HUDEP-2 (cell line): ENCODE results near the gene SHISA3.

ENCODE experiments used
- DNase-seq, 76 experiments: peaks; one replicate each; lab custom pipeline; 2025; ENCODE audit not compliant: unreplicated experiment in 76 of 76; lab: John Stamatoyannopoulos, UW

SHISA3 gene

DNA sequence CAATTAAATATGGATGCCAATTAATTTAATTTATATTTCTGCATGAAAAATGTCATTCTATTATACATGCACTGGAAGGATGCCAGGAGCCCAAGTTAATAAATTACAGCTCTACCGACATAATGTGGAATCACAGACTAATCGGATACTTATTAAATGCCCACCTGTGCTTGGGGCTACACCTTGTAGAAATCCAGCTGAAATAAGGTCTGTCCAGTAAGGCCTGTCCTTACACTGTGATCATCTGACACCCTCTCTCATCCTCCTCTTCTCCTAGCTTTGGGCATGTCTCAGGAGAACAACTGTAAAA lies 6.0 kb upstream of the SHISA3 start:
- no peak for DNase-seq

DNA sequence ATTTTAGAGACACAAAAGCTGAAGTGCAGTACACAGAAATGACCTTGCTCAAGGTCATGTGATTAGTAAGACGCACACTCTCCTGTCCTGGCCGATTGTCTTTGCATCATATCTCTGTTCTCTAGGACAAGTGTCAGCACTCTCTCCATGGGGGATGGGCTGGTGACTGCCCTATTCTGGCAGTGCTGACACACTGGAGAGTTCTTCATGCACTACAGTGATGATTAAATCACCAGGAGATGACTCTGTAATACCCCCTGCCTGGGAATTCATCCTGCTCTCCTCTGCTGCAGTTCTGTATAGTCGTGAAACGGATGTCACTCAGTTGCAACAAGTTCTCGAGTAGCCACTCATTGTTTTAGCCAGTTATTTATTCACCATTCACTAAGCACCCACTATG lies 5.3 kb upstream of the SHISA3 start:
- DNase-seq = no peak

DNA sequence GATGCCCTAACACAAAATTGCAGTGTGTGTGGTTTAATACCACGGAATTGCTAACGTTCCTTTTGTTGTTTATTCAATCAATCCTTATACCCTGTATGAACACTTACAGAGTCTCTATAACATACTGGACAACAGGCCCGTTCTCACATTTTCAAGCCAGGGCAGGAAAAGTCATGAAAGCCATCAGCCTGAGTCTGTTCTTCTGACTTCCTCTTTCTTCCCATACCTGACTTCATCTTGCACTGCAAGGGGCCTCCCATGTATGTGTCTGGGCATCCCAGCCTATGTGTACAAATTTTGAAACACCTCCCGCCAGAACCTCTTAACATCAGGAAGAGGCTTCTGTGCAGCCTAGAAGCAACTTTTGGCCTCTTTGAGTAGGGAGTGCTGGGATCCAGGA lies 4.9 kb upstream of the SHISA3 start:
- no peak for DNase-seq

DNA sequence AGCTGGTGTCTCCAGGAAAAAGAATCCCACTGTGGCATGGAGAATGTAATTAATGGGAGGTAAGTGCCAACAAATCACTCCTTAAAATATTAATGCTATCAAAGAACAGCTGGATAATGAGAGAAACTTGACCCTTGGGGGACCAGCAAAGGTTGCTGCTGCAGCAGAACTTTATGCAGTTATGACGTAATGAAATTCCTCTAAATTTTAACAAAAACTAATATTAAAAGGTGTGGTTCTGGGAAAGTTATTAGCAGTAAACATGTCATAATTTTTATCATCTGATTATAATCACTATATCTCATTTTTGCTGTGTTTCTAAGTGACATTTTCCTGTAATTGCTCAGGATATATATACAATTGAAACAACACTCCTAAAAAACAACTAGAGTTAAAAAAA lies 1.7 kb upstream of the SHISA3 start:
- no peak for DNase-seq

DNA sequence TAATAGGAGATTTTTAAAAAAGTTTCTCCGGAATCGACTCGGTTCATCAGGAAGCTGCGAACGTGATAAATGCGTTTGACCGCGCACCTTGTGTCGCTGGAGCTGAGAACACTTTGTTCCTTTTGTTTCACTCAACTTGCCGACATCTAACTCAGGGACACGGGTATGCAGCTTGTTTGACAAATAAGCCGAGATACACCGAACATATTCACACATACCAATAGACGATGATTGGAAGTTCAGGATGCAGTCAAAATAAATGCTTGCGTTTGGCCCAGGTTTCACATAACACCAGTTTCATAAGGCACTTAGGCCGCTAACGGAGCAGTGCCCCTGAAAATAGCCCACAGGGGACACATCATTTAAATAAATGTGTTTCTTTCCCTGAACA lies 932 bp upstream of the SHISA3 start:
- no peak for DNase-seq

DNA sequence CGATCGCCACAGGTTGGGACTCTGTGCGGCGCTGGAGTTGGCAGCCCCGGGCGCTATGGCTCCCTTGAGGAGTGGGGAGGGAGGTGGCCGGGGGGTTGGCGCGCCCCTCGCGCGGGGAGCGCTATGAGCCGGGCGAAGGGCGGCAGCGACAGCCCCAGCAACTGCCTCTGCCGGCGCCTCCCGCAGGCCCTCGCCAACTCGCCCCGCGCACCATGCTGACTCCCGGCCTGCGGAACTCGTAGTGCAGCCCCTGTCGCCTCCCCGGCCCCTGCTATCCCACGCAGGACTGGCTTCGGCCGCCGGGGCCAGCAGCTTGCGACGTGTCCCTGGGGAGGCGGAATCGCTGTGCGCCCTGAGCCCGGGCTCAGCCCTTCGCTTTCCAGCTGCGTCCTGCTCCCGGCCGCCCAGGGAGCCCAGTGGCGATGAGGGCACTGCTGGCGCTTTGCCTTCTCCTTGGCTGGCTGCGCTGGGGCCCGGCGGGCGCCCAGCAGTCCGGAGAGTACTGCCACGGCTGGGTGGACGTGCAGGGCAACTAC lies 415 bp downstream of the SHISA3 start:
- no peak for DNase-seq

DNA sequence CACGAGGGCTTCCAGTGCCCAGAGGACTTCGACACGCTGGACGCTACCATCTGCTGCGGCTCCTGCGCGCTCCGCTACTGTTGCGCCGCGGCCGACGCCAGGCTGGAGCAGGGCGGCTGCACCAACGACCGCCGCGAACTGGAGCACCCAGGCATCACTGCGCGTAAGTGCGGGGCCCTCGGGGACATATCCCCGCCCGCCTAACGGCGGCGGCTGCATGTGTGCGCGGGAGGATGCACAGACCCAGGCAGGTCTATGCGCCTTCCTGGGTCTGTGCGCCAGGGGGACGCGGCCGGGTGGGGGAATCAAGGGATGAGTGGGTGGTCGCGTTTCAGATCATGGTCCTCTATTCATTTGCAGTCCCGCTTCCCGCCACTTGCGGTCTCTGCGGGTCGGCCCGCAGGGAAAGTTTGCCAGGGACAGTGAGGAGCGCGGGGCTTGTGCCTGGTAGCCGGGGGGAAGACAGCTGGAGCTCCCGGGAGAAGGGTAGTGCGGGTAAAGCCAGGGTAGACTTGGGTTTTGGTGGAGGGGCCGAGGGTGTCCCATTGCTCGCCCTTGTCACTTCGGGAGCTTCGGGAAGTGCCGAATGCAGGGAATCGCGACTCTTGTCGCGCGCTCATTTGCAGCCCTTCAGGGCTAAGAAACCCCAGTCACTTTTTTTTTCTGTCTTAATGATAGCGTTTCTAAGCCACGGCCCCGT lies 1.0 kb downstream of the SHISA3 start:
- no peak for DNase-seq

DNA sequence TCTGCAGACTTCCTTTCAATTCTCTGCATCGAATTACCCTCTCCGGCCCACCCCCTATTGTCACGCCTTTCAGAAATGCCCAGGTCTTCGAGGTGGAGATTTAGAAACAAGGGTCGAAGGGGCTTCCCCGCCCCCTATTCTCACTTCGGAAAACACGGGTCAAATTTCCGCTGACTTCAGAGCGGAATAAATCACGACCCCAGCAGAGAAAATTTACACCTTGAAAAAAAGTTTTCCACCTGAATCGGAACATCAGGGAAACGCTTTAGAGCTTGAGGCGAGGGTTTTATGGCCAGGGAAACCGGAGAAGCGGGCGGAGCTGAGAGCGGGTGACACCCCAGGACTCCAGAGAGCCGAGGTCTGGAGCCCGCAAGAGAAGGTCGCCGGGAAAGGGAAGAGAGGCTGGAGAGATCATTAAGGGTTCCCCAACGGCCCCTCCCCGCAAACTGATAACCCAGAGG lies 1.6 kb downstream of the SHISA3 start:
- DNase-seq = no peak

DNA sequence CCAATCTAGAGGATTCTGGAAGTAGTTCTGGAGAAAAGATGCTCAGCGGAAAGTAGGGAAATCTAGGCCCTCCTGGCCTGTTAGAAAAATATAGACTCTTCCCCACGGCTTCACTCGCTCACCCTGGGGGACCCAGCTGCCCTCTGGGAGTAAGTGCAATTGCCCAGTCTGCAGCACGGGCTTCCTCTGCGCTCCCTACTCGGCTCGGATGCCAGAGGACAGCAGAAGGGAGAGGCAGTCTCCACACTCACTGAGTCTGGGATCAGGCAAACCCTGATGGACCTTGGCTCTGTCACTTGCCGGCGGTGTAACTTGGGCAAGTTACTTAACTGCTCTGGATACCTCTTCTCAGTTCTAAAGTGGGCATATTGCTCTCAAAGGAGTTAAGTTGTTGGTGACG lies 2.1 kb downstream of the SHISA3 start:
- no peak for DNase-seq

DNA sequence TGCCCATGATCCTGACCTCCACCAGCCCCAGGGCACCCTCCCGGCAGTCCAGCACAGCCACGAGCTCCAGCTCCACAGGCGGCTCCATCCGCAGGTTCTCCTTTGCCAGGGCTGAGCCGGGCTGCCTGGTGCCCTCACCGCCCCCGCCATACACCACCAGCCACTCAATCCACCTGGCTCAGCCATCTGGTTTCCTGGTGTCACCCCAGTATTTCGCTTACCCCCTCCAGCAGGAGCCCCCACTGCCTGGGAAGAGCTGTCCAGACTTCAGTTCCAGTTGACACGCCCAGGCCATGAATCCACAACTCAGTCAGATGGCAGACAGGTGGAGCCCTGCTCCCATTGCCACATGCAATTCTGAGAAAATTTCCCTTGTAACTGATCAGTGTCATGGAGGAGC lies 3.9 kb downstream of the SHISA3 start:
- no peak for DNase-seq

DNA sequence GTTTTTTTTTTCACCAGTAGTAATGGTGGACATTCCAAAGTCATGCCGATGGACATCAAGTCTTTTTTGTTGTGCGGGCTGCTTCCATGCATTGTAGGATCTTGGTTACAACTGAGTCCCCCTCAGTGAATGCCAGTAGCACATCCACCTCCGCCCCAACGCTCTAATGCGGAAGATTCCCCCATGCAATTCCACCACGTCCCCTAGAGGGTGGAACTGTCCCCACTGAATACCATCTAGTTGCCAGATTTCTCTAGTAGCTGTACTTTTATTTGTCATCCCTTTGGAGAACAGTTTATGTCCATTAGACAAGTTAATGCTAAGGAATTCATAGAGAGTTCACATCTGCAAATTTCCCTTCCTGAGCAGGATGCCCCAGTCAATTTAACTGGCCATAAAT lies 6.7 kb downstream of the SHISA3 start:
- DNase-seq = no peak

DNA sequence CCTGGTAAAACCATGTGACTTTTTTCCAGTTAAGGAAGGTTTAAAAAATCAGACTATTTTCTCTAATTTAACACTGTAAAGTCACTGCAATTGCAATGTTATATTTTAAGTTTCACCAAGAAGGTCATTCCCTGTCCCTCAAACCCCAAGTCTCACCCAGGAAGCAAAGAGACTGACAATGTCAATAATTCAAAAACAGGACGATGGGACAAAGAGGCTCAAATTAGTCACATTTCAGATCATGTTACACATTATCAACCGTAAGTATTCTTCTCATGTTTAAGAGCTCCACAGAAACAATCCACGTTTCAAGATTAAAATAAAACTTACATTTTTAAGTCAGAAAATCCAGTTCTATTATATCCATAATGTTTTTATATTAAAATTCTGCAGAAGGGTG lies 13.2 kb downstream of the SHISA3 start:
- DNase-seq = no peak

DNA sequence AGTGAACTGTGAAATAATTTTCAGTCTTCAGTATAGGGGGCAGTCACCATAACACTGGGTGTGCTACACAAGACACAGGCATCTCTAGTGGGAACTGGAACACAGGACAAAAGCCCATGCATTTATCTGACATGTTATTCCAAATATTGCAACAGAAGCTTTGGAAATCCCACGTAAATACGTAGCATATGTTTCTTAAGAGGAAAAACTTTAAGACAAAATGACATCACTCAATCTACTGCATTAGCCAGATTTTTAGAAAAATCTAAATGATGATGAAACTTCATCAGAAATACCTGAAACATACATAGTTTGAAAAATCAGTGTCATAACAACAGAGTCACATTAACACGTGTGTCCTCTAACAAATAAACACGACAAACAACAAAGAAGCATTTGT lies 14.5 kb downstream of the SHISA3 start:
- DNase-seq = no peak

DNA sequence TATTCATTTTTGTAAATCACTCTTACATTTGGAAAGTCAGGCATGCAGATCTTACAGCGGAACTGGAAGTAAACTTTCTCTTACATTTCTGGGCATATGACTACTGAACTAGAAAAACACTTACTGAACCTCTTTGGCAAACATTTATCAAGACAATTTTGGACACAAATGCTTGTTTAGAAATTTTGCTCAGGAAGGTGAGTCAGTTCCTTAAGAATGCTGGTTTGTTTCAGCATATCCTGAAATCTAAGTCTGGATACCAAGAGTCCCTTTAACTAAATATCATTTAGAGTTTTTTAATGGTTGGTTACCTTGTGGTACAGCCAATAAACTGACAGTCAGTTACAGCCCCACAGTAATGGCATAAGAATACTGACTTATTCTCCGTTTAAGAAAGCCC lies 15.0 kb downstream of the SHISA3 start:
- DNase-seq = no peak

DNA sequence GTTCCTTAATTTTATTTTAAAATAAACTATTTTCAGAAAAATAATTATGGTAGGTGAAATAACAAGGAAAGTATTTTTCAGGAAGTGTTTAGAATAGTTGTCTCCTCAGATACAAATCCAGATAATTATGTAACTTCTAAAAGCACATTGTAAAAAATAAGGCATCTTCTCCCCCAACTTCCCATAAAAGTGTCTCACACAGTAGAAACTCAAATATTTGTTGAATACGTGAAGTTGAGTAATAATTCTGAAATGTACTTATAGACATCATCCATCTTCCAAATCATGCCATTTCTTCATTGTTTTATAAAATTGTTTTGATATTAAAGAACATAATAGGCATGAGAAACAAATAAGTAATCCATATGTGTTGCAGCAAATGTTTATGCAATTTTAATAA lies 18.0 kb downstream of the SHISA3 start:
- DNase-seq = no peak

DNA sequence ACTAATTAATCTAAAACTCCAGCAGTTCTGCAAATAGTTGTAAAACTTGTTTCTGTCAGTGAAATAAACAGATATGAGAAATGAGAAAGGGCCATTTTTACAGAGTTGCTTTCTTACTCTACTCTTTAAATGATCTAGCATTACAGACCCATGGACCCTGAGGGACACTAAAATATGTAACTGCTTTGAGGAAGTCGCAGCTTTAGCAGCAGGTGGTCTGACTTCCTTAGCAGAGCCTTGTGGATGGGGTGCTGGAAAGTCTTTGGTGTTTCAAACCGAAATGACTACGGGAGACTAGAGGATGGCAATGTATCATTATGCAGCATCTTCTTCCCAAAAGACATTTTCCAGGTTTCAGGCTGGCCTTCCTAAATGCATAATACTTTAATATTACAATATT lies 18.7 kb downstream of the SHISA3 start:
- no peak for DNase-seq

DNA sequence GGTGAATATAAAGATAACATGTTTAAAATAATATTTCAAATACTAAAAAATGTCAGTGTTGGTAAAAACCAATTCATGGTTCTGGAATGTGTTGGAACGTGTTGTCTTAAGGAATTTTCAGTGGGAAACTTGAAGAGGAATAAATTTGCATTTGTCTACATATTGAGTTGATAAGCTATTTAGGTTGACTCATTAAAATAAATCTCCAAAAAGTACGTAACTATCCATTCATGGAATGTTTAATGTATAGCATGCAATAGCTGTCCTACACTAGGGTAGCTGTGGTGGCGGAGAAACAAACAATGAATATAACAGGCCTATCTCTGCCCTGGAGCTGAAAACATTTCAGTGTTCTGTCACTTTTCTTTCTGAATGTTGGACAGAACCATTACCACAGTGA lies 20.3 kb downstream of the SHISA3 start:
- no peak for DNase-seq

DNA sequence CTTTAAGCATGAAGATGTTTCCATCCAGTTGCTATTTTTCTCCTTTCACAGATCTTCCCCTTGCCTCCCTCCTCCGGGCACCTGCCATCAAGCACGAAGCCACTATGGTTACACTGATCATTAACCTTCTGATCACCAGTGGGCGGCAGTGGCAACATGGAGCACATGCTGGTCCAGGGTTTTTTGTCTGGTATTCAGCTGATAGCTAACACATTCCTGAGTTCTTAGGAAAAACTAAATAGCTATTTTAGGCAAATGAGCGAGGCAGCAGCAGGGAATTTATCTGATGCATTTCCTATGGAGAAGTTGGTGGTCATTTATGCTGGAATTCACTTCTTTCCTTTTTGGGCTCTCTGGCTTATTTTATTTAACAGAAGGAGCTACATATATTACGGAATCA lies 22.9 kb downstream of the SHISA3 start:
- DNase-seq = no peak

DNA sequence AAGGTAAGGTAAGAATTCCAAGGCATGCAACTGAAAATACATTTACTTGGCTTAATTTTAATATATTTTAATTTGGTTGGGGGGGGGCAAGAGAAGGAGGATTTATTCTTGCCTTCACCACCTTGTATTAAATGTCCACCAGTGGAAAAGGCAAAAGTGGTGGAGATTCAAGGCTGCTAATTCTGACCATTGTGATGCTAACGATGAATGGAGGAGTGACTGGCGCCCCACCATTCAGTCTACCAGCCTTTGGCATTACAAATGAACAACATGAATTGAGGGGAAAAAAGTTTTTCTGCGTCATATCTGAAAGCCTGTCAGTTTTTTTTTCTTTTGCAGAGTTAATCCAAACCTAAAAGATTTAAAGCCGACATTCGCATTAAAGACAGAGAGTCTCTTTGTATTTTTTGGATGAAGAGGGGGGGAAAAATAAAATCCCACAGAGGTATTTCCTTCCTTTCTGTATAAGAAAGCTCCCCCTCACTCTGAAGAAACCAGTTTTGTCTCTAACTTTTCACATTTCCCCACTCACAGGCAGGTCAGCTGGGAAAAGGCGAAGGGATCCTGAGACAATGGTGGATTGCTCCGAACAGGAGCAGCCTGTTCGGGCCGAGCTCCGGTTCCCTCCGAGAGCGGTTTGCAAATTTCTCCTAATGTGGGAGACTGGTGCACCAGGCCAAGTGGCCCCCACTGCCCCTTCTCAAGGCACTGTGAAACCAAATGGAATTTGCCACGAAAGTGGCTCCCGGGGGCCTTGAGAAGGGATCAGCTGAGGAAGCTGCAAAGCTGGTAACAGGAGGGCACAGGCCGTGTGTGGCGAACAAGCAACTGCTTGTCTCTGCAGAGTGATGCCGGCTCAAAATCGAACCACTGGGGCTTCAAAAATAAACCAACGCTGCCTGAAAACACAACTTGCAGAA lies 28.1 kb downstream of the SHISA3 start:
- no peak for DNase-seq

DNA sequence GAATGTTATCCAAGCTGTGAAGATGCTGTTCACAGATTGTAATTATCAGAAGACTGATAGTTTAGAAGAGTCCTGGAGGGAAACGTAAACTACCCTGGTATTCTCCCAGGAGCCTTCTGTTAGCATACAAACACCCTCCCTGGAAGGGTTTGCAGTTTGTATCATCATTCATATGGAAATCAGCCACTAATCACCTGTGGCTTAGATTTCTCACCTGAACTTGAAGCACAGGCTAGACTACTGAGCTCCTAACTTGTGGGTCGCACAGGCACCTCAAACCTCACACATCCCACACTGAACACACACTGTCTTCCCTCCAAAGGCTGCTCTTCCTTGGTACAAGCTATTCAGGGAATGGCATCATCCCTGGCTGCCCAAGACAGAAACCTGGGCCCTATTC lies 30.7 kb downstream of the SHISA3 start:
- no peak for DNase-seq

DNA sequence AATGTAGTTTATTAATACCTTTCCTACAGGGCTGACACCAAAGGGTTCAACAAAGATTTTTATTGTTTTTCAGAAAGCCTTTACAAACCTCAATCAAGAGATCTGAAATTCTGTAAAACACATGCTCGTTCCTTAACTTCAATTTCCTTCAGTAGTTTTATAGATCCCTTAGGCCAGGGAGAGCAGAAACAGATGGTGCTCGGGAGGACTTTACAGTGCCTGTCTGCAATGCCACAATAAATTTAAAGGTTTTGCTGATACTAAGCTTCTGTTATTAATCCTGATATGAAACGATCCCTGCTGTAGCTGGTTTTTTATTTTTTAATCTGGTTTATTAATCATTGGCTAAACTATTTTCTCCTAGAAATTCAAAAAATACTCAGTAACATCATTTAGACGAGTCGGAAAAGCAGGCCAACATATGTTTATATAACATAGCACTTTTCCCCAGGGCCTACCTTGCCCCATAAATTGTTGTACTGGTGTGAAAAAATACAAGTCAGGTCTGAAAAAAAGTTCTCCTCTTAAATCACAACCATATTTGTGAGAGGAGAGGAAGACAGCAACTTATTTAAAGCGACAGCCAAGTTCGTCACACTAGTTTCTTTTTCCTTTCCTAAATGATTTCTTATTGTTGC lies 39.8 kb downstream of the SHISA3 start:
- no peak for DNase-seq

DNA sequence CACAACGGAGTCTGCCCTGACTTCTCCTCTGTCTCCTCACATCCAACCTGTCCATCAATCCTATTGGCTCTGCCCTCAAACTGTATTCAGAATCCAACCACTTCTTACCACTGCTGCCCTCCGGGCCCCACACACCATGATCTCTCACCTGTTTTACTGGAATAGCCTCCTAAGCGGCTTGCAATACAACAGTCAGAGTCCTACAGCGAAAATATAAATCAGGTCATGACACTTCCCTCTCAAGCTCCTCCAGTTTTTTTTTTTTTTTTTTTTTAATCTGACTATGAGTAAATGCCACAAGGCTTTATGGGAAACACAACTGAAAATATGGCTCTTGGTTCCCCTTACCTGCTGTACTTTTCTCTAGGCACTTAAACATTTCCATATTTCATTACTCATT lies 42.8 kb downstream of the SHISA3 start:
- DNase-seq = no peak
